CD4-positive, alpha-beta T cell treated with Interleukin-15 for 4 hours (primary cell): Measurements from ENCODE around the gene OR6C65.

Source experiments
- DNase-seq: peaks from one replicate; pipeline ENCODE4 v3.0.0-alpha.2; 2020; ENCODE audit warnings: low spot score

OR6C65 gene

GRCh38 chr12:55446326-55446725, 46.0 kb downstream of the OR6C65 start:
- no peak for DNase-seq

GRCh38 chr12:55448825-55449224, 48.5 kb downstream of the OR6C65 start:
- no peak for DNase-seq
